ENCODE data around the gene OSBPL3.

Gene OSBPL3

DNA sequence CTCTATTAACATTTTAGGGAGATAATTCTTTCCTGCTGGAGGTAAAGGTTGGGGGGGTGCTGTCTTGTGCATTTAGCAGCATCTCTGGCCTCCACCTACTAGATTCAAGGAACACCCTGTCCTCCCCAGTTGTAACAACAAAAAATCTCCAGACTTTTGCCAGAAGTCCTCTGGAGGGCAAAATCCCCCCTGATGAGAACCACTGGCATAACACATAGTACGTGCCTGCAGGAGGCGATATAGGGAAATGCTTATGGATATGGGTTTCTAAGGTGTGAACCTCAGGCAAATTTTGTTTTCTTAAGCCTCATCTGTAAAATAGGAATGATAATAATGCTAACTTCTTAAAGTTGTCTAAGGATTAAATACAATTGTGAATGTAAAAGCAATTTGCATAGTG is 2.9 kb upstream of the OSBPL3 start:
- DNase-seq (ENCODE audit: low read depth, low spot score), result no peak

DNA sequence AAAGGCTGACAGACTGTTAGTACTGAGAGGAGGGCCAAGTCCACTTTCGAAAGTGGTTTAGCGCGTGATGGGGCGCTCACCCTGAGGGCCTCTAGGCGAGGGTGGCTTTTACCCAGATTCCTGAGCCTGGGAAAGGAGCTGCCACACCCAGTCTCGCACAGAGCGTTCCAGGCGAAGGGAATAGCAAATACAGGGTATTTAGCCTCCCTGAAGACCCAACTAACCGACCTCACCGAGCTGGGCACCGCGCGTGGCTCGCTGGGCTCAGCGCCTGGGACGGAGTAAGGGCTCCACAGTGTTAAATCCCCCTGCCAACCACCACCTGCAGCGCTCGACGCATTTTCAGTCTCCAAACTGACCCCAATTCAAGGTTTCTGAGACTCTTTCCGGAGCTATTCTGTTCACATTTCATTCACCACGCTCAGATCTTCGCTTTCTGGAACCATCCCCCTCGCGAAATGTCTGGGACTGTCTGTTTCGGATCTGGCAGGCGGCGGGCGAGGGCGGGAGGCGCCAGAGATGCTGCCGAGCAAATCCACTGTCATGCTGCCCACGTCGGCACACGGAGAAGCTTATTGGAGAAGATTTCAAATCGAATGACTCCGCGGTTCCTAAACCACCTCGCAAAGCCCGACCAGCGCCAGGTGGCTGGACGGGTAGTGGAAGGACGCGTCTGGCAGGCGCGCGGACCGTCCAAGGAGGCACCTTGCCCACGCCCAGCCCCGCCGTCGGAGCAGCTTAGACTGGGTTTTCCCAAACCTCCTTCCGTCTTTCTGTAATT is 1.4 kb upstream of the OSBPL3 start:
- no peak overlapping the region for H3K4me3 ChIP-seq (ENCODE audit: low read length)
- DNase-seq (ENCODE audit: low read depth, low spot score), result no peak

More for the DNA sequence above, 2.9 kb upstream of the OSBPL3 start:
- H3K4me3 ChIP-seq (ENCODE audit: low read length), result no peak overlapping the region

DNA sequence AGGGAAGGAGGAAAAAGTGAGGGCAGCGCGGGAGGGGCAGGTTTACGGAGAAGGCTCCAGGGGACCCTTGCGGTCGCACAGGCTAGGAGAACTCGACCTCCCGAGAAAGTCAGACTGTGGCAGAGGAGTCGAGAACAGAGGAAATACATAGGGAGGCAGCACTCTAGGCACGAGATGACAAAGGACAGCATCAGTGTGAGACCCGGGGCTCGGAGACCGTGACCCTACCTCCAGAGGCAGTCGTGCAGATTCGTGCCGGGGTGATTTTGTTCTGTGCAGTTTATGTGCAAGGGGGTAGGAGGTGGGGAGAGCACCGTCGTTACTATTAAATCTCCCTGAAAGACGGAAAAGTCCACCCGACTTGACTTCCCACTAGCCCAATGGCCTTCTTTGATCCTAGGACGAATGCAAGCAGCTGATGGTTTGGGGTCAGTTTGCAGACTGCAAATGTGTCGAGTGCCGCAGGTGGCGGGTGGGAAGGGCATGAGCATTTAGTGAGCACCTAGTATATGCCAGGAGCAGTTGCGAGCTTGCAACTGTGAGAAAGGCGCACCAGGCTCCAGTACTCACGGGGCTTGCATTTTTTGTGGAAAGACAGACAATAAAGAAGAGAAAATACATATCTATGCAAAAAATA is 674 bp upstream of the OSBPL3 start:
- peak overlapping the region; percentile 84 for H3K4me3 ChIP-seq (ENCODE audit: low read length)
- no peak for DNase-seq (ENCODE audit: low read depth, low spot score)

DNA sequence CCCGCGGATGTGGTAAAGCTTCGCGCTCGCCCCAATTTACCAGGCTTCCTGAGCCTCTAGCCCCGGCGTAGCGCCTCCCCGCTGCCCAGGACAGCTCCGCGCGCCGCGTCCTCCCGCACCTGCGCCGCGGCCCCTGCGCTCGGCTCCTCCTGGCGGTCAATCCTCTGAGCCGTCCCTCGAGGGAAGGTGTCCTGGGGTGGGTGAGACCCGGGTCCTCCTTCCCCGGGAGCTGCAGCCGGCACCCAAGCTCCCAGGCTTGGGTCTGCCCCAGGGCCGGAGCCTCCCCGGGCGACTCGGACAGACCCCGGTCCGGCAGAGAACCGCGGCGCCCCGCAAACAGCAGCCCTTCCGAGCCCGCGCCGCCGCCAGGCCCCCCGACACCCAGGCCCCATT is 512 bp downstream of the OSBPL3 start:
- peak overlapping the region; percentile 84 for H3K4me3 ChIP-seq (ENCODE audit: low read length)
- DNase-seq (ENCODE audit: low read depth, low spot score), result peak; percentile 66

DNA sequence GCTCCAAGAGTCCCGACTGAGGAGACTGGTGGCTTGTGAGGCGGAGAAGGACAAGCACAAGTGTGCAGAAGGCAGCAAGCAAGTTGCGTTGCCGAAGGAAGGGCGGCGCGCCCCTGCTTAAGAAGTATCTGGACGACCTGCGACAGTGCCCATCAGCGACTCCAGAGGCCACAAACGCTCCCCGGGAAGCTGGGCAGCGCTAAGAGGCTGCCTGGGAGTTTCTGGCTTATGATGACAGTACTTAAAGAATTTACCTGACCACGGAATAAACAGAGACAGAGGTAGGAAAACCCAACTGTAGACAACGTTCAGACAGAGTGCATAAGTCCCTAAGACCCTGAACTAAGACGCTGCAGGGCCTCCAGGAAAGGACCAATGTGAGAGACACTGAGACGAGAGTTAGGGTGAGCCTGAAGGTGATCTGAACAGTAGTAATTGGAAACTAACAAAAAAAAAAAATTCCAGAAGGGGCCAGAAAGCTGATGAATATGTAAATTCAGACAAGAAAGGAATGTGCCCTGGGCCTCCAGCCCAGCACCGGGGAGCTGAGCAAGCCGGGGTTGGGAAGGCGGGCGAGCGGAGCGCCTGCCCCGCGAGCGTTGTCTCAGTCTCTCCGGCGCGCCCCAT is 1.0 kb downstream of the OSBPL3 start:
- DNase-seq (ENCODE audit: low read depth, low spot score), result no peak

DNA sequence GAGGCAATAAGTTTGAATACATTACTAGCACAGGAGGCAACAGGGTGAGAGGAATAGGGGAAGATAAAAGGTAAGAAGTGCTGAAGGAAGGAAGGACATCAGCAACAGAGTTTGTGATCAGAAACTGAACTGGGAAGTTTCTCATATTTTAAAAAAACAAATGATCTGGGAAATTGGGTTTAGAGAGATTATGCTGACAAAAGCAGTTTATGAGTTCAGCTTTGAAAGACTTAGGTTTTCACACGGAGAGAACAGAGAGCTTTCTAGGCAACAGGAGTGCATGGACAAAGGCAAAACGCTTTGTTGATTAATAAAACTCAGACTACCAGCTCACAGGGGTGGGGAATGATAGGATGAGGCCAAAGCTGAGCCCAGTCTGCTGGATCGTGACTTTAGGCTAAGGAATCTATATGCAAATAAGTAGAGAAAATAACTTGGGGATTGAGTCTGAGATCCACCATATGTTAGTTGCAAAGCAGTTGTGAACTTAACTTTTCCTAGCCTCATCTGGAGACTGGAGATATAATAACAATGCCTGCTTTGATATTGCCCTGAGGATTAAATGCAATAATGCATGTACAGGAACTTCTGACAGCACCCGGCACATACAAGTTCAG is 4.2 kb downstream of the OSBPL3 start:
- no peak overlapping the region for H3K4me3 ChIP-seq (ENCODE audit: low read length)
- no peak for DNase-seq (ENCODE audit: low read depth, low spot score)

More for the DNA sequence above, 1.0 kb downstream of the OSBPL3 start:
- peak overlapping the region; percentile 84 for H3K4me3 ChIP-seq (ENCODE audit: low read length)

DNA sequence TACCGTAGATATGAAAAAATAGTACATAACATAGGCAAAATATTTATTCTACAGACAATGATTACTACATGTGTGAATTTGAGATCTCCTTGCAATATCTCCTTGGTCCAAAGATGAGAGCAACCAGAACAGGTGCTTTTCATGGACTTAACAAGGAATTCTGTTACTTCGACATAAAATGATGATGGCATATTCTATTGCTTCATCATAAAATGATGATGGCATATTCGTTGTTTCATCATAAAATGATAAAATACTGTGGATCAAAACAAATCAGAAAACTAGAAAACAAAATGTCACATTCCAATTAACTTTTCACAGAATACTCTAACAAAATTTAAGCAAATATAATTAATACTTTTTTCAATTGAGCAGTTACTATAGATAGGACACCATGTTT is 4.8 kb downstream of the OSBPL3 start:
- H3K4me3 ChIP-seq (ENCODE audit: low read length), result no peak overlapping the region
- no peak for DNase-seq (ENCODE audit: low read depth, low spot score)

DNA sequence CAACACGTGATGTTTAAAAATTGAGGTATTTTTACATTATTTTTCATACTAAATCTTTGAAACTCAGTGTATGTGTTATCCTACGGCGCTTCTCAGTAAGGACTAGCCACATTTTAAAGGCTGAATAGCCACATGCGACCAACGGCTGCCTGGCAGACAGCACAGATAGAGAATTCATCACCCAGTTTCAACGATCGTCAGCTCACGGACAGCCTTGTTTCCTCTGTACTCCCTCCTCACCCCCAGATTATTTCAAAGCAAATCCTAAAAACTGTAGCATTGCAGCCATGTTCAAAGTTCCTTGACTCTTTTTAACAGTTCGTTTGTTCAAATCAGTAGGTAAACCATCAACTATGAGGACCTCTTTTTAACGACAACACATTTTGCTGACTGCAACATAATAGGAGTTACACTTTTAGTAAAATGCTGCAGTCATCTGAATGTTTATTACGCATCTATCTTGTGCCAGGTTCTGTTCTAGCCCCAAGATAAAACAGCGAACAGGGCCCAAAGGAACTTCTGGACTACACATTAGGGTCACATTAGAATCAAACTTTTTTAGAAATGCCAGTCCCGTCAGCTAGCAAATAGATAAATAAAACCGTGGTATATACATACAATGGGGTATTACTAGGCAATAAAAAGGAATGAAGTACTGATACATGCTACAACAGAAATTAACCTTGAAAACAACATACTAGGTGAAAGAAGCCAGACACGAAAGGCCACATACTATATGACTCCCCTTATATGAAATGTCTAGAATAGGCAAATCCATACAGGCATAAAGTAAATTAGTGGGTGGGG is 5.7 kb downstream of the OSBPL3 start:
- no peak for DNase-seq (ENCODE audit: low read depth, low spot score)
- no peak overlapping the region for H3K4me3 ChIP-seq (ENCODE audit: low read length)

DNA sequence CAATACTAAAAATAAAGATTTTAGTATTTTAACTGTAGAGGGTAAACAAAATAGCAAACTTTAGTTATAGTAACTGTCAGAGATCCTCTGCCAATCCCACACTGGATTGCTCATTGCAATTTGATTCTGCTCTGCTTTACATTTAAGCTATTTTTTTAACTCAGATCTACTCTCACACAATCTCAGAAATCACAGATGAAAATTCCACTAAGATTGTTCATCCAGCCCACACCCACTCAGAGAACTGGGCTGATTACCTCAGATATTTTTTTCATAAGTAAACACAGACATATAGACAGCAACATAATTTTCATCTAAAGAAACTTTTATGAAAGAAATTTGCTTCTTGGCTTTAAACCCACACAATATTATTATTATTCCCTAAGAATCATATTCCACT is 7.0 kb downstream of the OSBPL3 start:
- DNase-seq (ENCODE audit: low read depth, low spot score), result no peak
- no peak overlapping the region for H3K4me3 ChIP-seq (ENCODE audit: low read length)

DNA sequence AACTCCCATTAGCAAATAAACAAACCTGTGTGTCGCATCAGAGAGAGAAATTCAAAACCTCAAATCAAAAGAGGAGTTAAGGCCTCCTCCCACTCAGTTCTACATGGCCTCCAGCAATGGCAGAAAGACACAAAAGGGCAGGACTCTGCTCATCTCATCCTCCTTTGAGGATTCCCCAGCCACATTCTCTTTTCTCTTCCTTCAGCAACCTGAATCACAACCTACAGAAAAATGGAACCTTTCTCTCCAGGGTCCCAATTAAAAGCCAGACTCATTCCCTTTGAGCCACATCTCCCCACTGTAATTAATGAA is 7.9 kb downstream of the OSBPL3 start:
- H3K4me3 ChIP-seq (ENCODE audit: low read length), result no peak overlapping the region; the same call in 1 of the 2 replicates
- no peak for DNase-seq (ENCODE audit: low read depth, low spot score)

DNA sequence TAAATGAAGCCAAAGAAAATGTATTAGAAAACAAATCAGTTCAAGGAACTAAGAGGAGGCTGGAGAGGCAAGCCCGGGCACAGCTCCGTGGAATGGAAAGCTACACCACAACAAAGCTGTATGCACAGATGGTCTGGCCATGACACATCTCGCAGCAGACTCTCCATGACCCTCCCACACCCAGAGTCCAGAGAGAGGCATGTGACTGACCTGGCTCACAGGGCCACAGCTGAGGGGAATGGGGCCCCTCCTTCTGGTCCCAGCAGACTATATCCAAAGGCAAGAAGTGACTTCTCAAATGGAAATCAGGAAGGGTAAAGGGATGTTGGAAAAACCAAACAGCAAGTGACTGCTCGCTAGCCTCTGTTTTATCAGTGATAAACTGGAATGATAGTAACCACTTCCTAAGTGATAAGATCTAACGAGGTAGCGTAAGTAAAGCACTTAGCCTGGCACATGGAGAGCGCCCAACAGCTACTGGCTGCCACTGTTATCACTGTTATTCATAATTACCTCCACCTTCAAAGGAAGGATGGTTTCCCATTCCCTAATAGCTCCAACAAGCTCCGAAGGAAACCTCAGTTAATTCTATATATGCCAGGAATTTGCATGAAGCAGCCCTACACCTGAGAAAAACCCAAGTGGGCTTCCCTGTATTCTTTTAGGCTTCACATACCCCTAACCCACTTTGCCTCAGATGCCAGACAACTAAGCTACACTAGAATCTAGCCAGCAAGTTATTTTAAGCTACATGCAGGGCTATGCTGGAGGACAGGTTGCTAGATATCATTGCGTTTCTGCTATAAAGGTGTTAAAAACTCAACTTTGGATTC is 8.4 kb downstream of the OSBPL3 start:
- peak overlapping the region; percentile 1 for H3K4me3 ChIP-seq (ENCODE audit: low read length)
- DNase-seq (ENCODE audit: low read depth, low spot score), result peak; percentile 63

DNA sequence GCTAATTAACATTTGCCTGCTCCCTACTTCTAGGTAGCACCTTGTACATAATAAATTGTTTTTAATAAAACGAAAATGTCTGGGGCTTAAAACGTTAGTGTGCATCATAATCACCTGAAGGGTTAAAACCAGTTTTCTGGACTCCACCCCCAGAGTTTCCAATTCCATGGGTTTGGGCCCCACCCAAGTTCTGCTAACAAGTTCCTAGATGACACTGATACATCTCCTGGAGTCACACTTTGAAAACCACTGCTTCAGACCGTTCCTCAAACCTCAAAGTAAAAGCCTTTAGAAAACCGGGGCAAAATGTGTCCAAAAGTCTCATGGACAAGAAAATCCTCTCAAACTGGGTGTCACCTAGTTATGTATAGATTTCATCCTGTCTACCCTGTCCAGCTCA is 9.3 kb downstream of the OSBPL3 start:
- H3K4me3 ChIP-seq (ENCODE audit: low read length), result no peak overlapping the region
- DNase-seq (ENCODE audit: low read depth, low spot score), result no peak

DNA sequence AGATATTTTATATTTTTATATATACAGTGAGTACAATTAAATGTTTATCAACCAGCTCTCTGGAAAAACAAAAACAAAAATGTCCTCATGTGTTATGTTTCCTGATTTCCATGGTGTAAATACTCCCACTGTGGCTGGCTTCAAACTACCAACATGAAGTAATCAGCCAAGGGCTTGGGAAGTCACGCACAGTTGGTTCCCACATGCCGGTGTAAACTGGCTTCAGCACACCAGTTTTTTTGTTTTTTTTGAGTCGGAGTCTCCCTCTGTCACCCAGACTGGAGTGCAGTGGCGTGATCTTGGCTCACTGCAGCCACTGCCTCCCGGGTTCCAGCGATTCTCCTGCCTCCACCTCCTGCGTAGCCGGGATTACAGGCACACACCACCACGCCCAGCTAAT is 11.8 kb downstream of the OSBPL3 start:
- DNase-seq (ENCODE audit: low read depth, low spot score), result no peak
- no peak overlapping the region for H3K4me3 ChIP-seq (ENCODE audit: low read length)

DNA sequence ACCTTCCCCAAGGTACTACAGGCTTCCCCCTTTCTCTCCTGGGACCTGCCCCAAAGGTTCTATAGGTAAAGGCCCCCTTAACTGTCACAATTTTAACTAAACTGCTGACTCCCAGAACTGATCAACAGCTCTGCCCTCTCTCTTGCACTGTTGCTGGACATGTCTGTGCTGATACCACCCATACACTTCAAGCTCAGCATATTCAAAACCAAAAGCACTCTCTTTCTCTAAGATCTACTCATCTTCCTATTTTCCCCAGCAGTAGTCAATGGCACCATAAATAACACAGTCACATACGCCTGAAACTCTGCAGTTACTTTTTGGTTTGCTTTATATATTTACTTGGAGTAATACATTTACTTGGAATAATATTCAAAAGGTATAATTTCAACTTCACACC is 12.3 kb downstream of the OSBPL3 start:
- DNase-seq (ENCODE audit: low read depth, low spot score), result no peak
- no peak overlapping the region for H3K4me3 ChIP-seq (ENCODE audit: low read length)

DNA sequence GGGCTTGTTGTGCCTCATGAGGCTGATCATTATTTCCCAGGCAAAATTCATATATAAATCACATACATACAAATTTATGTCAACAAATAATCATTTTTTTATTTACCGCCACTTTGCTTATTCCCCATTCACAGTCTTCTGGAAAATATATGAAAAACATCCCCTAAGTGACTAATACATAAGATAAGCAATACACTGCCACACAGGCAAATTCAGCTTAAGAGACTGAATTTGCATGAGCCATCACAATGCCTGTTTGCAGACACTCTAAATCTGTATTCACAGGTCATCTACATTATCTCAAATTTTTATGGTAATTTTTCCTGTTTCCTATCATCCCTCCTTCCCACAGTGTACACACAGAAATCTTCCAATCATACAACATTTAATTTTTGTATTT is 13.2 kb downstream of the OSBPL3 start:
- no peak for DNase-seq (ENCODE audit: low read depth, low spot score)
- no peak overlapping the region for H3K4me3 ChIP-seq (ENCODE audit: low read length)

DNA sequence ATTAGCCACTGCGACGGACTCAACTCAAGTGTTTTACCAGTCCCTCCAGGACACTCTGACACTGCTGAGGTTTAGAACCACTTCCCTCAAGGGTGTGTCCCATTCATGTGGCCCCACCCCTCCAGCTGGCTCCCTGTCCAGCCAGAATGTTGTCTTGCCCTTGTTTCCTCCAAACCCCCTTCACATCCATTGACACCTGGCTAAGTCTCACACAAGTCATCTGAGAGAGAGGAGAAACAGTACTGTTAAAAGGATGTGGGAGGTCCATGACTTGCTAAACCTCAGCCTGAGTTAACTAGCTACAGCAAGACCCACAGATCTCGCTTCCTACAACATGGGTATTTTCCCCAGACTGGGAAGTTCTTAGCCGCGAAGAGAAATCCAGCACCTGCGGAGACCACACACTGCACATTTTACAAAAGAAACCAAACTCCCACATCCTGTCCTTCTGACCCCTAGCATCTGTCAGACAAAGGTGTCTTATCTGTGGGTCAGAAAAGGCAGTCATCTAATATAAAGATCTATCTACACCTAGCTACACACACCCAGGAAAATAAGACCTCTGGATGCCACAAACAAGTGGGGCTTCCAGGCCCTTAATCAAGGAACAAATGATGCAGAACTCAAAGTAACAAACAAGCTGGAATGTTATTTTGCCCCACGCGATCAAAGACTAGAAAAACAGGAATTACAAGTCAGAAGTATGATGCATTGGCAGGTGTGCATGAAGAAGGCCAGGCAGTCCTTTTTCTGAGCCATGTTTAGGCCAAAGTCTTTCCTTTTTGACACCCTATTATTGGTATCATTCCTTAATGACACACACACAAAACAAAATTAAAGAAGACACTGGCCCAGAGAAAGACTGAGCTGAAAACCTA is 13.9 kb downstream of the OSBPL3 start:
- peak; percentile 91 for DNase-seq (ENCODE audit: low read depth, low spot score)
- H3K4me3 ChIP-seq (ENCODE audit: low read length), result 0 out of 2 replicates have a peak overlapping the region, but pooled peaks have one; percentile 2

DNA sequence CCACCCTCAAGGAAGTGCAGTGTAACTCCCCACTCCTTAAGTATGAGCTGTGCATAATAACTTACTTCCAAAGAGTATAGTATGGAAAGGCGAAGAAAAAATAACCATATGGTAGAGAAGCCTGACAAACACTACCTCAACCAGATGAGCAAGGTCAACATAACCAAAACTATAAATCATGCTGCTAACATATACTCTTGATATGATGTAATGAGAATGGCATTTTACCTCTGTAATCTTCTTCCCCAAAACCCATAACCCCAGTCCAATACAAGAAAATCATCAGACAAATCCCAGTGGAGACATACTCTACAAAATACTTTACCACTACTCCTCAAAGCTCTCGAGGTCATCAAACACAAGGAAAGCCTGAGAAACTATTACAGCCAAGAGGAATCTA is 15.8 kb downstream of the OSBPL3 start:
- no peak for DNase-seq (ENCODE audit: low read depth, low spot score)
- H3K4me3 ChIP-seq (ENCODE audit: low read length), result no peak overlapping the region

DNA sequence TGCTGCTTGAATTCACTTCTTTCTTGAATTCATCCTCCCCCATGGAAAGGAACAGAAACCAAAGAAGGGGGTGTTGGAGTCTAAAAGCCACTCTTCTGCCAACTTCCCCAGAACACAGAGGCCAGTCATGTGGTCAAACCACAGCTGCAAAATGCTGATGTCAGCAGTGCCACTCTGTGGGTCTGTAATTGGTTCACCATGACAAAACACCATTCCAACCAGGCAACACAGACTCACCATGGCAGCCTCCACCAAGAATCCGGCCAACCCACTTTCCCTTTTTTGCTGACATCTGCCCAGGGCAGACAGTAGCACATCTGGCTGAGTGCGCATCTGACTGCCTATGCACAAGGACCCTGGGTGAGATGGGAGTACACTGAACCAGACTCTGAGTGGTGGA is 16.8 kb downstream of the OSBPL3 start:
- DNase-seq (ENCODE audit: low read depth, low spot score), result peak; percentile 38
- H3K4me3 ChIP-seq (ENCODE audit: low read length), result no peak overlapping the region

Measured in Jurkat, Clone E6-1 (cell line).